HEK293 (cell line): ENCODE results near the gene CCDC88C.
A peak's percentile ranks its signal among the peaks of the same experiment; 100 is the strongest.

Experiments
- CTCF ChIA-PET: fragments of 350-600 bp; formaldehyde crosslinking; extraction: SDS; loops from one replicate; lab custom pipeline; 2021; ENCODE audit warnings: antibody characterized with exemption; lab: Yijun Ruan, JAX
- POLR2A ChIA-PET: fragments of 300-600 bp; formaldehyde crosslinking; extraction: SDS; loops from one replicate; lab custom pipeline; 2020; ENCODE audit warnings: antibody characterized with exemption, inconsistent platforms; lab: Yijun Ruan, JAX
- H3K27ac ChIP-seq: fragments of 200-500 bp; sonication (Bioruptor generic); 2 replicates; pipeline ENCODE4 v1.5.1; 2014; ENCODE audit warnings: low read depth, low read length, control low read depth, inconsistent platforms; ENCODE audit errors: extremely low read depth
- H3K36me3 ChIP-seq, 2 experiments: fragments of 200-500 bp in 1 of 2; sonication (Bioruptor generic) in 1 of 2; 1 replicate in 1 of 2; 2 replicates in 1 of 2; pipeline ENCODE4 v1.5.1; 2014 to 2017; ENCODE audit warnings: inconsistent platforms in 2 of 2, low read length in 2 of 2; ENCODE audit not compliant: control insufficient read depth in 2 of 2, insufficient read depth in 1 of 2
- H3K4me1 ChIP-seq: fragments of 200-500 bp; sonication (Bioruptor generic); 2 replicates; pipeline ENCODE4 v1.5.1; 2014; ENCODE audit warnings: mild to moderate bottlenecking, low read length, inconsistent platforms; ENCODE audit not compliant: control insufficient read depth, insufficient read depth
- H3K4me3 ChIP-seq: 2 replicates; pipeline ENCODE4 v1.5.1; 2011; ENCODE audit warnings: low read depth, mild to moderate bottlenecking, control low read depth, low read length, moderate library complexity
- H3K9me3 ChIP-seq: fragments of 200-500 bp; sonication (Bioruptor generic); 2 replicates; pipeline ENCODE4 v1.5.1; 2014; ENCODE audit warnings: low read depth, low read length, inconsistent platforms; ENCODE audit not compliant: control insufficient read depth, insufficient read depth
- KLF1 ChIP-seq: fragments of 450-650 bp; formaldehyde crosslinking; IDR thresholded peaks from 2 replicates; pipeline ENCODE4 v1.5.1; 2016; ENCODE audit warnings: missing biosample characterization, missing genetic modification characterization
- PRDM2 ChIP-seq: fragments of 450-650 bp; formaldehyde crosslinking; IDR thresholded peaks from 2 replicates; pipeline ENCODE4 v1.5.1; 2016; ENCODE audit warnings: missing biosample characterization, missing genetic modification characterization, borderline replicate concordance
- TRIM28 ChIP-seq: IDR thresholded peaks from 2 replicates; pipeline ENCODE4 v1.6.1; 2011; ENCODE audit warnings: low read length, control low read depth, borderline replicate concordance
- ZNF362 ChIP-seq: fragments of 450-650 bp; formaldehyde crosslinking; IDR thresholded peaks from 2 replicates; pipeline ENCODE4 v1.5.1; 2016; ENCODE audit warnings: missing biosample characterization, missing genetic modification characterization
- ZNF624 ChIP-seq: fragments of 450-650 bp; formaldehyde crosslinking; IDR thresholded peaks from 2 replicates; pipeline ENCODE4 v1.5.1; 2017; ENCODE audit warnings: missing biosample characterization, missing genetic modification characterization
- TF ChIP-seq, protein P1 (sequence below): fragments of 450-650 bp; formaldehyde crosslinking; IDR thresholded peaks from 2 replicates; pipeline ENCODE4 v1.5.1; 2016; ENCODE audit warnings: missing biosample characterization, missing genetic modification characterization, borderline replicate concordance

CCDC88C gene

DNA sequence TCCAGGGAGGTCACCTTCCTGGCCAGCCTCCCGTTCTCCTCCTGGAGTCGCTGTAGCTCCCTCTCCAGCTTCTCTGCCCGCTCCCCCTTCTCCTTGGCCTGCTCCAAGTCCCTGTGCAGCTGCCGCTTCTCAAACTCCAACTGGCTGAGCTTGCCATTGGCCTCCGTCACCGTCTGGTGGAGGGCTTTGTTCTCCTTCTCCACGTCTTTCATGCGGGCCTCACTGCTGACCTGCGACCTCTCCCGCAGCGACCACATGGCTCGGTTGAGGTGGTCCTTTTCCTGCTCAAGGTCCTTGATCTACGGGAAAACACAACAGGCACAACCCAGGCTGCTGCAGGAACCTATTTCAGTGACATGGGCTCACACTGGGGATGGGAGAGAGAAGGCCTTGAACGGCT lies 103.8 kb downstream of the CCDC88C start:
- ChIA-PET CTCF (interaction anchor here (0.9 to 3.6 kb wide), 2 partner anchors 10 to 29 kb away, joined by 3 to 10 read pairs; no protein-coding TSS in a partner anchor), POLR2A (no interaction called here)
- peaks cover 6% of the 10 kb centered on the region for H3K4me1 ChIP-seq
- H3K27ac ChIP-seq = no peak overlapping the region
- no peak overlapping the region for H3K4me3 ChIP-seq
- no peaks in the 10 kb centered on the region for H3K9me3 ChIP-seq
- peaks cover 9 to 59% of the 10 kb centered on the region in 2 experiments for H3K36me3 ChIP-seq
- TF ChIP-seq, protein P1, sequence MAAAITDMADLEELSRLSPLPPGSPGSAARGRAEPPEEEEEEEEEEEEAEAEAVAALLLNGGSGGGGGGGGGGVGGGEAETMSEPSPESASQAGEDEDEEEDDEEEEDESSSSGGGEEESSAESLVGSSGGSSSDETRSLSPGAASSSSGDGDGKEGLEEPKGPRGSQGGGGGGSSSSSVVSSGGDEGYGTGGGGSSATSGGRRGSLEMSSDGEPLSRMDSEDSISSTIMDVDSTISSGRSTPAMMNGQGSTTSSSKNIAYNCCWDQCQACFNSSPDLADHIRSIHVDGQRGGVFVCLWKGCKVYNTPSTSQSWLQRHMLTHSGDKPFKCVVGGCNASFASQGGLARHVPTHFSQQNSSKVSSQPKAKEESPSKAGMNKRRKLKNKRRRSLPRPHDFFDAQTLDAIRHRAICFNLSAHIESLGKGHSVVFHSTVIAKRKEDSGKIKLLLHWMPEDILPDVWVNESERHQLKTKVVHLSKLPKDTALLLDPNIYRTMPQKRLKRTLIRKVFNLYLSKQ (tag by site-specific recombination) = no peak
- TF ChIP-seq TRIM28 = peak; percentile 43; the same call in 1 of the 2 replicates
- TF ChIP-seq, all 188 proteins: peak for 1

DNA sequence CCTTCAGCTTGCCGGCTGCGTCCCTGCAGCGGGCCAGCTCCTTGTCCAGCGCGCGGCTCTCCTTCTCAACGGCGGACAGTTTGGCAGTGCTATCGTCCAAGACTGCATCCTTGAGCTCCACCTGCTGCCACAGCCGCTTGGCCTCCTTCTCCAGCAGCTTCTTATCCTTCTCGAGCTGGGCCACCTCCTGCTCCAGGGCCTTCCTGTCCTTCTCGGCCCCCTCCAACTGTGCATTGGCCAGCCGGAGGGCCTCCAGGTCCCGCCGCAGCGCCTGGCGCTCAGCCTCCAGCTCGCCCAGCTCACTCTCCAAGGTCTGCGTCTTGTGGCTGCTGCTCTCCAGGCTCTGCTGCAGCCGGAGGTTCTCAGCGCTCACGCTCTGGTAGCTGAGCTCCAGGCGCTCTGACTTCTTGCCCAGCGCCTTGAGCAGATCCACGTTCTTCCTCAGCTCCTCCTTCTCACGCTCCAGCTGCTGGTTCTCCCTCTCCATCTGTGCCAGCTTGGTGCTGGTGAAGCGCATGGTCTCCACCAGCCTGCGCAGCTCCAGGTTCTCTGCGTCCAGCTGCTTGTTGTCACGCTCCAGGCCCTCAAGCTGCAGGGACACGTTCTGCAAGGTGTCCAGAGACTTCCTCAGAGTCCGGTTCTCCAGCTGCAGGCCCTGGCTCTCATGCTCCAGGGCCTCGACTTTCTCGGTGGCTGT lies 104.3 kb downstream of the CCDC88C start:
- peaks cover 6% of the 10 kb centered on the region for H3K4me1 ChIP-seq

DNA sequence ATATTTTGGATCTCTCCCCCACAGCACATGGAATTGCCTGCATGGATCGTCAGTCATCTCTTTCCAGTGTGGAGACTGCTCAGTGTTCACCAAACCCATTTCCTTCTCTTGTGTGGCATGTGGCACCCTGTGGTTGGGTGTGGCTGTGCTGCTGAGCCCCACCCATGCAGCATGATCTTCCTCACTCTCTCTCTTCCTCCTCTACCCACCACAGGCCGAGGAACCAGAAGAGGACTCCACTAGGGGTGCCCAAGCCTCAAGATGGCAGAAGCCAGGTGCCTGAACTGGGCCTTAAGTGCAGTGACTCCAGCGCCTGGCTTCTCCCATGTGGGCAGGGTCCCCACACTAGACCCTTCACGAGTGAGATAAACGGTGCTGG lies 106.3 kb downstream of the CCDC88C start:
- TF ChIP-seq PRDM2 (tag by site-specific recombination) (no peak), KLF1 (tag by site-specific recombination) (peak; percentile 87)
- H3K36me3 ChIP-seq = peaks cover 9 to 75% of the 10 kb centered on the region in 2 experiments
- ChIA-PET CTCF (no interaction called here), POLR2A (no interaction called here)
- H3K27ac ChIP-seq = no peak overlapping the region
- H3K4me3 ChIP-seq = no peak overlapping the region
- H3K9me3 ChIP-seq = no peaks in the 10 kb centered on the region
- H3K4me1 ChIP-seq = no peaks in the 10 kb centered on the region

More for the DNA sequence above, 104.3 kb downstream of the CCDC88C start:
- TF ChIP-seq ZNF362 (tag by site-specific recombination) (no peak), ZNF624 (tag by site-specific recombination) (no peak)
- Histone ChIP-seq H3K9me3 (no peaks in the 10 kb centered on the region), H3K36me3 (peaks cover 9 to 63% of the 10 kb centered on the region in 2 experiments), H3K27ac (no peak overlapping the region), H3K4me3 (no peak overlapping the region)
- POLR2A ChIA-PET = no interaction called here
- CTCF ChIA-PET = interaction anchor here (0.9 to 3.6 kb wide), 2 partner anchors 11 to 28 kb away, joined by 3 to 10 read pairs; no protein-coding TSS in a partner anchor
